GM12878 (cell line): Measurements from ENCODE around the gene PMEL. TPM values are rescaled to one million over a fixed set of nuclear protein-coding genes. Genes with fewer than 3 reads are reported as not detected.
"Not testable (repeated sequence)": the region's sequence is repeated elsewhere in the genome, so short reads cannot be mapped to it uniquely, and the experiment has no call there.

ENCODE experiments used
- ATAC-seq: fragments of 200-7000 bp; cut with Tn5 transposase; 3 replicates; pipeline ENCODE4 v1.9.1; 2020; ENCODE audit warnings: mild to moderate bottlenecking, moderate library complexity
- BruUV-seq: library from RNA; stranded (reverse); fragments of 400-500 nt; replicated peaks from 2 replicates; lab custom pipeline; 2021; lab: Mats Ljungman, UMichigan
- CTCF ChIA-PET: fragments of 300-600 bp; sonication (Branson Sonifier 250); formaldehyde crosslinking; extraction: SDS; loops from one replicate; lab custom pipeline; 2021; ENCODE audit warnings: inconsistent platforms; lab: Yijun Ruan, JAX
- POLR2A ChIA-PET: fragments of 350-600 bp; formaldehyde crosslinking; extraction: SDS; loops from one replicate; lab custom pipeline; 2021; ENCODE audit warnings: inconsistent platforms; lab: Charles Lee
- RAD21 ChIA-PET: fragments of 300-600 bp; sonication (Branson Sonifier 250); formaldehyde crosslinking; loops from one replicate; lab custom pipeline; 2023; ENCODE audit warnings: antibody characterized with exemption; ENCODE audit not compliant: unreplicated experiment; lab: Charles Lee
- SMC1A ChIA-PET: fragments of 300-600 bp; sonication (Branson Sonifier 250); formaldehyde crosslinking; loops from one replicate; lab custom pipeline; 2023; ENCODE audit not compliant: unreplicated experiment, uncharacterized antibody; lab: Charles Lee
- DNase-seq: peaks from one replicate; pipeline ENCODE4 v3.0.0-alpha.2; 2011; ENCODE audit warnings: low read depth, low spot score
- FAIRE-seq: peaks from 3 replicates; lab custom pipeline; 2011; peaks lifted over from hg19 to GRCh38; lab: Jason Lieb, UNC
- H2AFZ ChIP-seq: 2 replicates; pipeline ENCODE4 v1.6.0; 2011; ENCODE audit warnings: low read depth, low read length, control low read depth; ENCODE audit not compliant: control insufficient read depth
- H3K27ac ChIP-seq: 2 replicates; pipeline ENCODE4 v1.5.1; 2011; ENCODE audit warnings: control low read depth; ENCODE audit not compliant: control insufficient read depth, insufficient read depth
- H3K27me3 ChIP-seq, 2 experiments: replicated peaks in 1 of 2; 2 replicates each; pipeline versions ENCODE4 v1.6.0 to v1.6.1; 2011; ENCODE audit warnings: low read length in 1 of 2; ENCODE audit not compliant: control insufficient read depth in 2 of 2, insufficient read depth in 2 of 2
- H3K36me3 ChIP-seq, 2 experiments: 2 replicates each; pipeline ENCODE4 v1.5.1; 2011; ENCODE audit warnings: low read length in 1 of 2; ENCODE audit not compliant: control insufficient read depth in 2 of 2, insufficient read depth in 2 of 2
- H3K4me1 ChIP-seq: 2 replicates; pipeline ENCODE4 v1.6.1; 2011; ENCODE audit warnings: mild to moderate bottlenecking, low read length, moderate library complexity, mixed read lengths; ENCODE audit not compliant: control insufficient read depth, insufficient read depth
- H3K4me2 ChIP-seq: 2 replicates; pipeline ENCODE4 v1.6.0; 2011; ENCODE audit warnings: control low read depth; ENCODE audit not compliant: control insufficient read depth, insufficient read depth
- H3K4me3 ChIP-seq: fragments of 200-600 bp; sonication (generic); 2 replicates; pipeline ENCODE4 v1.5.1; 2016
- H3K79me2 ChIP-seq: 2 replicates; pipeline ENCODE4 v1.6.0; 2011; ENCODE audit warnings: low read length; ENCODE audit not compliant: control insufficient read depth, insufficient read depth
- H3K9ac ChIP-seq: 2 replicates; pipeline ENCODE4 v1.8.0; 2011; ENCODE audit warnings: low read length, control low read depth, mixed read lengths; ENCODE audit not compliant: control insufficient read depth, insufficient read depth
- H3K9me3 ChIP-seq: replicated peaks from 3 replicates; pipeline ENCODE4 v1.5.1; 2011; ENCODE audit warnings: mild to moderate bottlenecking, low read length; ENCODE audit not compliant: control insufficient read depth, insufficient read depth
- H4K20me1 ChIP-seq: 2 replicates; pipeline ENCODE4 v1.6.0; 2011; ENCODE audit not compliant: control insufficient read depth, insufficient read depth
- NFYB ChIP-seq: IDR thresholded peaks from 2 replicates; pipeline ENCODE4 v1.6.1; 2011; ENCODE audit warnings: low read depth, mild to moderate bottlenecking, low read length, improper control_type of control experiment, moderate library complexity; ENCODE audit not compliant: insufficient read depth
- WGBS: methylation state at CpG from one replicate; pipeline ENCODE4 v1.1.6; 2016; ENCODE audit warnings: low lambda C conversion rate; ENCODE audit not compliant: insufficient replicate concordance, insufficient coverage; ENCODE audit errors: missing lambda C conversion rate; 5-methylcytosine and 5-hydroxymethylcytosine counted together
- in situ Hi-C: fragments of 300-500 bp; cut with MboI; formaldehyde crosslinking; loops from 9 replicates; pipeline ENCODE4 v1.14.3; 2018; ENCODE audit warnings: mixed read lengths
- intact Hi-C: fragments of 100-400 bp; cut with micrococcal nuclease; formaldehyde crosslinking; loops from one replicate; pipeline ENCODE4 v1.14.2; 2022; ENCODE audit not compliant: unreplicated experiment
- polyA plus RNA-seq, 11 experiments: library from polyadenylated mRNA; depleted of rRNA in 4 of 11; unstranded in 6 of 11; stranded (reverse) in 5 of 11; fragments of >200 nt; fragmentation: Nextera tagmentation in 4 of 11; fragmentation: Illumina TruSeq in 1 of 11; extraction: Ambion mirVana in 4 of 11; extraction: Trizol in 1 of 11; gene quantifications; 1 replicate in 1 of 11; 2 replicates in 10 of 11; pipeline versions ENCODE4 v1.2.1 to v1.2.3, GENCODE V29; 2011 to 2016; ENCODE audit warnings: inconsistent platforms in 2 of 11, missing spikeins in 2 of 11, low read depth in 1 of 11
- total RNA-seq, 4 experiments: library from RNA; depleted of rRNA in 3 of 4; stranded (reverse); fragments of >200 nt in 3 of 4; fragmentation: Illumina TruSeq in 1 of 4; extraction: Trizol in 1 of 4; gene quantifications; 2 replicates each; pipeline versions ENCODE4 v1.2.1 to v1.2.3, GENCODE V29; 2013 to 2021

Gene PMEL
- total and polyA plus RNA-seq, 10 of the 15 experiments (the other 5 are each of a cell fraction or from before 2014, with no cell fraction given) = 0.32 to 1.6 (median 0.56) TPM

GRCh38 chr12:55999999-56000540 lies 34.2 kb upstream of the PMEL start:
- H3K36me3 ChIP-seq, BruUV-seq, H3K4me2 ChIP-seq, H3K79me2 ChIP-seq, DNase-seq, H3K9ac ChIP-seq, H3K4me1 ChIP-seq, H3K27me3 ChIP-seq, ATAC-seq, RAD21 ChIA-PET, H3K9me3 ChIP-seq, H2AFZ ChIP-seq, FAIRE-seq, H3K4me3 ChIP-seq, in situ Hi-C loops, H3K27ac ChIP-seq, H4K20me1 ChIP-seq: not testable (repeated sequence)
- CTCF ChIA-PET = interaction anchor here (0.8 to 6.0 kb wide), 2 partner anchors 28 to 29 kb away, joined by 3 to 107 read pairs; no protein-coding TSS in a partner anchor
- SMC1A ChIA-PET = interaction anchor here (2.5 kb wide), 1 partner anchor 30 kb away, joined by 10 read pairs; no protein-coding TSS in a partner anchor
- POLR2A ChIA-PET = interaction anchor here (0.9 to 1.2 kb wide), 2 partner anchors 17 to 26 kb away, joined by 3 to 5 read pairs; partner anchors contain the start of gene RAB5B
- WGBS = 98% methylated on average over 20 of the region's 33 CpGs
- intact Hi-C loops = loop anchor here (5.0 kb wide), 1 partner anchor 117 kb away; the partner anchor contains the start of genes RPL41 and ZC3H10

- in situ Hi-C loops, BruUV-seq, H3K36me3 ChIP-seq, H3K4me2 ChIP-seq, H3K4me3 ChIP-seq, H3K9ac ChIP-seq, POLR2A ChIA-PET, ATAC-seq, H3K79me2 ChIP-seq, H4K20me1 ChIP-seq, FAIRE-seq, H2AFZ ChIP-seq, H3K27ac ChIP-seq, H3K4me1 ChIP-seq, H3K27me3 ChIP-seq, DNase-seq, H3K9me3 ChIP-seq: not testable (repeated sequence)
- intact Hi-C loops = loop anchor here (5.0 kb wide), 1 partner anchor 118 kb away; the partner anchor contains the start of genes RPL41 and ZC3H10
- 82% methylated on average over 6 of the region's 6 CpGs for WGBS
- TF ChIP-seq NFYB = peak; percentile 60; the same call in 1 of the 2 replicates
- CTCF ChIA-PET = interaction anchor here (0.8 to 6.0 kb wide), 3 partner anchors 29 to 31 kb away, joined by 3 to 107 read pairs (median 4); no protein-coding TSS in a partner anchor
- RAD21 ChIA-PET = interaction anchor here (1.3 to 1.9 kb wide), 2 partner anchors 26 to 41 kb away, joined by 3 to 6 read pairs; partner anchors contain the start of gene RAB5B
- SMC1A ChIA-PET = interaction anchor here (1.8 to 2.5 kb wide), 2 partner anchors 30 to 67 kb away, joined by 4 to 10 read pairs; no protein-coding TSS in a partner anchor
Measured at GRCh38 chr12:55999522-55999921, 33.7 kb upstream of the PMEL start.
